Esophagus muscularis mucosa (tissue), 4 donors: Measurements from ENCODE around the gene CACNA2D3. TPM values are rescaled to one million over a fixed set of nuclear protein-coding genes. Genes with fewer than 3 reads are reported as not detected.

Experiments used
- DNase-seq: peaks from one replicate; pipeline ENCODE4 v3.0.0-alpha.2; 2017; ENCODE audit errors: extremely low spot score
- H3K27ac ChIP-seq, 4 donors: fragments of 200-600 bp; sonication (generic); replicated peaks in 1 of 4; 1 replicate in 3 of 4; 2 replicates in 1 of 4; pipeline ENCODE4 v1.5.1; 2016 to 2019; ENCODE audit warnings: mild to moderate bottlenecking in 1 of 4
- H3K27me3 ChIP-seq, 4 donors: fragments of 200-600 bp; sonication (generic); one replicate each; pipeline versions ENCODE4 v1.5.1 to v1.6.0; 2016 to 2019
- H3K36me3 ChIP-seq, 4 donors: fragments of 200-600 bp; sonication (generic); one replicate each; pipeline ENCODE4 v1.5.1; 2016 to 2019
- H3K4me1 ChIP-seq, 4 donors: fragments of 200-600 bp; sonication (generic); one replicate each; pipeline ENCODE4 v1.5.1; 2016 to 2019
- H3K4me3 ChIP-seq, 4 donors: fragments of 200-600 bp; sonication (generic); 1 replicate in 2 of 4; 2 replicates in 2 of 4; pipeline ENCODE4 v1.5.1; 2016 to 2019; ENCODE audit warnings: mild to moderate bottlenecking in 4 of 4, moderate library complexity in 1 of 4
- H3K9me3 ChIP-seq, 4 donors: fragments of 200-600 bp; sonication (generic); 1 replicate in 3 of 4; 2 replicates in 1 of 4; pipeline ENCODE4 v1.5.1; 2016 to 2019
- CTCF ChIP-seq, 3 experiments: fragments of 200-600 bp in 2 of 3; fragments of 450-650 bp in 1 of 3; sonication (generic) in 2 of 3; IDR thresholded peaks; one replicate each; pipeline ENCODE4 v1.5.1; 2017 to 2019; ENCODE audit warnings: antibody characterized with exemption in 3 of 3, mild to moderate bottlenecking in 2 of 3, moderate library complexity in 1 of 3
- EP300 ChIP-seq: sonication (generic); formaldehyde crosslinking; IDR thresholded peaks from one replicate; pipeline ENCODE4 v1.6.1; 2017; ENCODE audit warnings: antibody characterized with exemption
- POLR2A ChIP-seq: fragments of 450-650 bp; IDR thresholded peaks from one replicate; pipeline ENCODE4 v1.6.1; 2017; ENCODE audit warnings: antibody characterized with exemption, moderate library complexity, mild to moderate bottlenecking, low read depth
- POLR2AphosphoS5 ChIP-seq, 2 donors: sonication (generic); formaldehyde crosslinking; IDR thresholded peaks; one replicate each; pipeline ENCODE4 v1.6.1; 2017; ENCODE audit warnings: antibody characterized with exemption in 2 of 2
- WGBS: methylation state at CpG from one replicate; pipeline ENCODE4 v1.1.5; 2018; 5-methylcytosine and 5-hydroxymethylcytosine counted together
- intact Hi-C: fragments of 100-400 bp; cut with DNase I; formaldehyde crosslinking; loops from one replicate; pipeline ENCODE4 v1.15.1; 2023
- total RNA-seq, 4 donors: library from RNA; depleted of rRNA; stranded (reverse); fragments of >200 nt; gene quantifications; one replicate each; pipeline versions ENCODE4 v1.1.0 to v1.2.1, GENCODE V29; 2016

CACNA2D3 gene
- total RNA-seq, 4 donors from 2014 or later: 2.5 to 6.3 (median 3.9) TPM

- intact Hi-C loops: no loop called here
- no peak for DNase-seq
These were observed 181.4 kb downstream of the CACNA2D3 start for GRCh38 chr3:54303517-54304375.

DNA sequence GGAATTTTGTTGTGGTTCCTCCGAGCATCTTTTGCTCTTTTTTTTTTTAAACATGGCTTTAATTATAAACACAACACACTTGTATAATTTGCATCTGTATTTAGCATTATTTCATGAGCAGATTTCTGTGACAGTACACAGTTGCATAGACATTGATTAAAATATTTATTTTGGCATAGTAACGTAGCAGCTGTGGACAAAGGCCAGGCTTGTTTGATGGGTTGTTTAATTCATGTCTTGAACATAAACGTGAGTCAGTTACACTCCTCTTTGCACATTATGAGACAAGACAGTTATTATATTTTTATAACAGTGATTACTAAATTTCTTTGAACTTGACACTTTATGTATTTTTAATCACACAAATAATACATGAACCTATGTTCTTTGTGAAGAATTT lies 182.5 kb downstream of the CACNA2D3 start:
- H3K9me3 ChIP-seq: no peaks in the 10 kb centered on the region
- 20% methylated on average over 3 of the region's 3 CpGs for WGBS
- no peak for TF ChIP-seq EP300
- TF ChIP-seq CTCF (IDR thresholded peaks at IDR 0.05): no peak
- TF ChIP-seq POLR2A: no peak
- TF ChIP-seq POLR2AphosphoS5 (IDR thresholded peaks at IDR 0.05): no peak
- DNase-seq: no peak
- intact Hi-C loops: no loop called here
- no peaks in the 10 kb centered on the region for H3K27me3 ChIP-seq
- H3K4me1 ChIP-seq: peaks cover 0 to 15% (median 10%) of the 10 kb centered on the region in 4 donors
- no peak overlapping the region for H3K27ac ChIP-seq
- H3K4me3 ChIP-seq: no peak overlapping the region
- no peaks in the 10 kb centered on the region for H3K36me3 ChIP-seq

More at GRCh38 chr3:54303517-54304375, 181.4 kb downstream of the CACNA2D3 start:
- Histone ChIP-seq H3K27ac (no peak overlapping the region), H3K9me3 (no peaks in the 10 kb centered on the region), H3K4me1 (peaks cover 0 to 15% (median 10%) of the 10 kb centered on the region in 4 donors), H3K27me3 (no peaks in the 10 kb centered on the region), H3K4me3 (no peak overlapping the region), H3K36me3 (no peaks in the 10 kb centered on the region)
- TF ChIP-seq POLR2AphosphoS5 (IDR thresholded peaks at IDR 0.05) (no peak), POLR2A (no peak), EP300 (no peak)
- WGBS: 80% methylated on average over 7 of the region's 7 CpGs

DNA sequence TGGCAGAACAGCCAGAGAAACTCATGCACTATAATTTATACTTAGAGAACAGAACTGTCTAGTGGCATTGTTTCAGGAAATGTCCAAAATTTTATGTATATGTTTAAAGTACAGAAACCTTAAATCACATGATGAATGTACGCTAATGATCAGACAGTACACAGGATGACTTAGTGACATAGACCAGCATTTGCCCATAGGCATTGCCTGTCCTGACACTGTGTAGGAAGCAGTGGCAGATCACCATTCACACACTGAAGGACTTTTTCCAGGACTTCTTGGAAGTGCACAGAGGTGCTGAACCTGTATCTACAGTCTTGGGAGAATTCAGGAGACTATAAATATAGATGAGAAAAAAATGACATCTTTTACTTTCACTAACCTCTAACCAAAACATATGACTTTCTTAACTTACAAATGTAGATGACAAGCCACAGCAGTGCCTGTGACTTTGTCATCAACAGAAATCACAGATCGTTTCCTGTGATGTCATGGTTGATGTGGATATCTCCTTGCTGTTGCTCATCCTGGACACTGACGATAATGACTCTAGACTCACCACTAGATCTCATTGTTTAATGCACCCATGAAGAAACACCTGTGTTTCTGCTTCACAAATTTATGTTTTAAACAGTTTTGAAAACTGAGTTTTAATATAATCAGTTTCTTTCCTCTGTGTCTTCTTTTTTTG lies 183.2 kb downstream of the CACNA2D3 start:
- Histone ChIP-seq H3K4me3 (no peak overlapping the region), H3K36me3 (no peaks in the 10 kb centered on the region), H3K27me3 (no peaks in the 10 kb centered on the region), H3K9me3 (no peaks in the 10 kb centered on the region), H3K27ac (no peak overlapping the region), H3K4me1 (peaks cover 0 to 15% (median 10%) of the 10 kb centered on the region in 4 donors)
- 66% methylated on average over 3 of the region's 3 CpGs for WGBS
- DNase-seq: no peak
- TF ChIP-seq POLR2A (no peak), EP300 (no peak), CTCF (IDR thresholded peaks at IDR 0.05) (no peak), POLR2AphosphoS5 (IDR thresholded peaks at IDR 0.05) (no peak)
- intact Hi-C loops: no loop called here

DNA sequence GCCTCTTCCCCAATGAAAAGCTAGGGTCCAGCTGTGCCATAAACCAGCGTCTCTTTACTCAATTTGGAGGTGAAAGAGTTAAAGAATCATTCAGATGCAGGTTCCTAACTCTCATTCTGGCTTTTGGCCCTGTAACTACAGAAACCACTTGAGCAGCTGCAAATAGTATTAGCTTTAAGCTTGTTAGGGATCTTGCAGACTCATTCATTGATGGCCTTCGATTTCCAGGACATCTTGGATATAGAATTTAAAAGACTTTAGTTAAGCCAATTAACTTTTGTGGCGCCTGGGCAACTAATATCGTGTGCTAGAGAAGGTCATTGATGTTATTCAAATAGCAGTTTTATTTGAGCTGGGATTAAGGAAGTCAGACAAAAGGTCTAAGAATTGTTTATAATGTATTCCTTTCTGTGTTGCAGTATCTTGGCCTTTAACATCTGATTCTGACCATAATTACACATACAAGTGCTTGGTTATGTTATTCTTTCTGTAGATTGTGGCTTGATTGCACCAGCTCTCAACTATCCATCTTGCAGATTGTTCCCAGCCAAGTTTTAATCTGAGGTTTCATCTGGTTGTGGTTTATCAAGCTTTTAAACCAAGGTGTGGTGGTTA lies 185.3 kb downstream of the CACNA2D3 start:
- intact Hi-C loops: no loop called here
- WGBS: 71% methylated on average over 4 of the region's 4 CpGs
- no peak for TF ChIP-seq EP300
- no peak for TF ChIP-seq CTCF (IDR thresholded peaks at IDR 0.05)
- TF ChIP-seq POLR2AphosphoS5 (IDR thresholded peaks at IDR 0.05): no peak
- TF ChIP-seq POLR2A: no peak
- Histone ChIP-seq H3K4me3 (no peak overlapping the region), H3K4me1 (peaks cover 0 to 15% (median 10%) of the 10 kb centered on the region in 4 donors), H3K9me3 (no peaks in the 10 kb centered on the region), H3K27me3 (no peaks in the 10 kb centered on the region), H3K27ac (no peak overlapping the region), H3K36me3 (no peaks in the 10 kb centered on the region)
- DNase-seq: no peak

GRCh38 chr3:54309601-54310000 lies 187.2 kb downstream of the CACNA2D3 start:
- no peaks in the 10 kb centered on the region for H3K36me3 ChIP-seq
- 68% methylated on average over 6 of the region's 6 CpGs for WGBS
- no peaks in the 10 kb centered on the region for H3K27me3 ChIP-seq
- no peak overlapping the region for H3K27ac ChIP-seq
- no peak overlapping the region for H3K4me3 ChIP-seq
- peaks cover 0 to 10% (median 5%) of the 10 kb centered on the region in 4 donors for H3K4me1 ChIP-seq
- no peak for DNase-seq
- intact Hi-C loops: no loop called here
- TF ChIP-seq POLR2AphosphoS5 (IDR thresholded peaks at IDR 0.05) (no peak), EP300 (no peak), CTCF (IDR thresholded peaks at IDR 0.05) (no peak), POLR2A (no peak)
- H3K9me3 ChIP-seq: no peaks in the 10 kb centered on the region
